ENCODE results near the gene RDH5.

- TF ChIP-seq POLR2A (IDR thresholded peaks at IDR 0.05), result no peak
- no peak for TF ChIP-seq EP300 (IDR thresholded peaks at IDR 0.05)
Measured at GRCh38 chr12:55733858-55734257, 13.7 kb downstream of the RDH5 start.
